Right atrium auricular region (tissue), 2 donors: Measurements from ENCODE around the gene FYTTD1. TPM values are rescaled to one million over a fixed set of nuclear protein-coding genes. Genes with fewer than 3 reads are reported as not detected.

Experiments used
- DNase-seq: peaks from one replicate; pipeline ENCODE4 v3.0.0-alpha.2; 2019; ENCODE audit warnings: low spot score
- H3K27ac ChIP-seq, 2 donors: fragments of 200-600 bp; sonication (generic); 1 replicate in 1 of 2; 2 replicates in 1 of 2; pipeline ENCODE4 v1.5.1; 2016 to 2019
- H3K27me3 ChIP-seq, 2 donors: fragments of 200-600 bp; sonication (generic); one replicate each; pipeline versions ENCODE4 v1.5.1 to v1.6.0; 2017 to 2019
- H3K36me3 ChIP-seq: fragments of 200-600 bp; sonication (generic); one replicate; pipeline ENCODE4 v1.5.1; 2016
- H3K4me1 ChIP-seq, 2 donors: fragments of 200-600 bp; sonication (generic); one replicate each; pipeline versions ENCODE4 v1.5.1 to v1.6.0; 2017 to 2019
- H3K4me3 ChIP-seq, 2 donors: fragments of 200-600 bp; sonication (generic); 1 replicate in 1 of 2; 2 replicates in 1 of 2; pipeline ENCODE4 v1.5.1; 2017 to 2019; ENCODE audit warnings: mild to moderate bottlenecking in 1 of 2, moderate library complexity in 1 of 2
- H3K9me3 ChIP-seq, 2 donors: fragments of 200-600 bp; sonication (generic); one replicate each; pipeline ENCODE4 v1.5.1; 2019
- total RNA-seq, 2 donors: library from RNA; depleted of rRNA; stranded (reverse); fragments of >200 nt; gene quantifications; one replicate each; pipeline ENCODE4 v1.1.0, GENCODE V29; 2016
- TF ChIP-seq, protein P1 (sequence below), 2 donors: fragments of 200-600 bp; sonication (generic); IDR thresholded peaks; one replicate each; pipeline ENCODE4 v1.5.1; 2019; ENCODE audit warnings: antibody characterized with exemption in 2 of 2

Gene FYTTD1
- total RNA-seq, 2 donors from 2014 or later, result 39.9 to 61.8 TPM

DNA sequence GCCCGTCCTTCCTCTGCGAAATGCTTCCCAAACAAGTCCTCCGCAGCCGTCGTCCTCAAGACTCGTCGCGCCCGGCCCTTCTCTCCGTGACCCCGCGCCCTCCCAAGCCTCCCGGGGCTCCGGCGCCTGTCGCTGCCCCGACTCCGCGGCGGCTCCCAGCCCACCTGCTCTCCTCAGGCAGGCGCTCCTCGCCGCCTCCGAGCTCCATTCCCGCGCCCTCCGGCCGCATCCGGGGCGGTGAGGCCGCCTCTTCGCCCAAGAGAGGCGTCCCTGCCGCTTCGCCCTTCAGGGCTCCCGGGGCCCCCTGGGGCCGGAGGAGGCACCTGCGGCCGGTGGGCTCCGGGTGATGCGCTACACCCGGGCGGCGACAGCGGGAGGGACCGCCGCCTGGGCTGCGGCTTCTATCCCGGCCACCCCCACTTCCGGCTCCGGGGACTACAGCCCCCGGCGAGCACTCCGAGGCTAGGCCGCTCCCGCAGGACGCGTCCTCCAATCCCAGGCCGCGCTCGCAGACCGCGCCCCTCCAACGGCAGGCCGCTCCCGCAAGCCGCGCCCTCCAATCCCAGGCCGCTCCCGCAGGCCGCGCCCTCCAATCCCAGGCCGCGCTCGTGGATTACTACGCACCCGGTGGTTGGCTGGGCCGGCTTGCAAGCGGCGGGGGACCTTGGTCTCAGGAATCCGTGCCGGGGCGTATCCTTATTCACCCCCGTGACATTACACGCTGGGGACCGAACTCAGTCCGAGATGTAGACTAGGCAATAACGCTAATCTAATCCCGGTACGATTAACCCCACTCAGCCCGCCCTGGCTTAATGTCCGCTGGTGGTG, 13.0 kb upstream of the FYTTD1 start, which contains the start of gene RUBCN:
Gene RUBCN, minus strand, starts transcription at position 414 of the 828 bp plus-strand sequence. Its CDS starts 185 bp downstream, at position 229.
- H3K27me3 ChIP-seq, result no peaks in the 10 kb centered on the region
- H3K27ac ChIP-seq, result peak within 1 kb of the TSS; percentile 83 to 87
- H3K36me3 ChIP-seq, result no peaks in the 10 kb centered on the region
- TF ChIP-seq, protein P1, sequence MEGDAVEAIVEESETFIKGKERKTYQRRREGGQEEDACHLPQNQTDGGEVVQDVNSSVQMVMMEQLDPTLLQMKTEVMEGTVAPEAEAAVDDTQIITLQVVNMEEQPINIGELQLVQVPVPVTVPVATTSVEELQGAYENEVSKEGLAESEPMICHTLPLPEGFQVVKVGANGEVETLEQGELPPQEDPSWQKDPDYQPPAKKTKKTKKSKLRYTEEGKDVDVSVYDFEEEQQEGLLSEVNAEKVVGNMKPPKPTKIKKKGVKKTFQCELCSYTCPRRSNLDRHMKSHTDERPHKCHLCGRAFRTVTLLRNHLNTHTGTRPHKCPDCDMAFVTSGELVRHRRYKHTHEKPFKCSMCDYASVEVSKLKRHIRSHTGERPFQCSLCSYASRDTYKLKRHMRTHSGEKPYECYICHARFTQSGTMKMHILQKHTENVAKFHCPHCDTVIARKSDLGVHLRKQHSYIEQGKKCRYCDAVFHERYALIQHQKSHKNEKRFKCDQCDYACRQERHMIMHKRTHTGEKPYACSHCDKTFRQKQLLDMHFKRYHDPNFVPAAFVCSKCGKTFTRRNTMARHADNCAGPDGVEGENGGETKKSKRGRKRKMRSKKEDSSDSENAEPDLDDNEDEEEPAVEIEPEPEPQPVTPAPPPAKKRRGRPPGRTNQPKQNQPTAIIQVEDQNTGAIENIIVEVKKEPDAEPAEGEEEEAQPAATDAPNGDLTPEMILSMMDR (IDR thresholded peaks at IDR 0.05), result no peak
- peak within 1 kb of the TSS; percentile 74 to 94 for H3K4me3 ChIP-seq
- peak; percentile 97 for DNase-seq
- H3K4me1 ChIP-seq, result peaks cover 0 to 22% of the 10 kb centered on the region in 2 donors
- no peaks in the 10 kb centered on the region for H3K9me3 ChIP-seq

DNA sequence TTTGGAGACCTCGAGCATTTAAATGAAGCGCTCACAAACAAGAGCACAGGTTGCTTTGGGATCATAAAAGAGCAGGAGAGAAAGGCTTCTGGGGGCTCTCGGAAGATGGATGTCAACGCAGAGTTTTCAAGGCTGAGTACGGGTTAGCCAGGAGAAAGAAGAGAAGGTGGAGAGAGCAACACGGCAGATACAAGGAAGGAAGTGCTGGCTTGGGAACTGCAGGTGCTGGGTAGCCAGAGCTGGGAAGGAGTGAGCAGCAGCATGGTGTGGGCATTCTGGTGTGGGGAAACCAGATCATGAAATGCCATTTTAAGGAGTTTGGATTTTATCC, 12.4 kb upstream of the FYTTD1 start:
- H3K9me3 ChIP-seq, result no peaks in the 10 kb centered on the region
- H3K4me3 ChIP-seq, result peak overlapping the region; percentile 74 to 94
- TF ChIP-seq, protein P1 (IDR thresholded peaks at IDR 0.05), result no peak
- no peak for DNase-seq
- peaks cover 0 to 22% of the 10 kb centered on the region in 2 donors for H3K4me1 ChIP-seq
- no peaks in the 10 kb centered on the region for H3K36me3 ChIP-seq
- H3K27me3 ChIP-seq, result no peaks in the 10 kb centered on the region
- peak overlapping the region; percentile 83 to 87 for H3K27ac ChIP-seq

DNA sequence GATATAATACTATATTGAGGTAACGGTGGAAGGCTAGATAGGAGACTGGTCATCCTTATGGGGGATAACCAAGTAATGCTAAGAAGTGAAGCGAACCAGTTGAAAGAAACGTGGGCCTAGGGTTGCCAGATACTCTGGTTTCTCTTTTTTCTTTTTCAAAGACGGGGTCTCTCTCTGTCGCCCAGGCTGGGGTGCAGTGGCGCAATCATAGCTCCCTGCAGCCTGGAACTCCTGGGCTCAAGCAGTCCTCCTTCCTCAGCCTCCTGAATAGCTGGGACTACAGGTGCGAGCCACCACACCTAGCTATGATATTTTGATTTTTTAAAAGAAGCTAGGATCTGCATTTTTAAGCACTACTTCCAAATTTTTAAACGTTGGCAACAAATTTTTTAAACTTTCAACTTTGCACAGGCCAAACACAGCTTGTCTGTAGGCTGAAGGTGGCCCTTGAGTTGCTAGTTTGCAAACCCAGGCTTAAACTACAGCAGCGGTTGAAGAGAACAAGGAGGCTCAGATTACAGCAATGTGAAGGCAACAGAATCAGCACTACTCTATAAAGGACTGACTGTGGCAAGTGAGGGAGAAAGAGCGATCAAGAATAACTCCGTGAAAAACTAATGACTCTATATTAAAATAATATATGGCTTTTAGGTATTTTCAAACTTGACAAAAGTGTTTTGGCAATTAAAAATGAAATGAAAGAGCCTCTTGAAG, 11.8 kb upstream of the FYTTD1 start:
- Histone ChIP-seq H3K27me3 (no peaks in the 10 kb centered on the region), H3K36me3 (no peaks in the 10 kb centered on the region), H3K4me3 (peak overlapping the region in 1 of 2 donors; percentile 94), H3K27ac (peak overlapping the region; percentile 83 to 87), H3K4me1 (peaks cover 0 to 22% of the 10 kb centered on the region in 2 donors), H3K9me3 (no peaks in the 10 kb centered on the region)
- peak; percentile 26 for DNase-seq
- TF ChIP-seq, protein P1 (IDR thresholded peaks at IDR 0.05), result no peak

DNA sequence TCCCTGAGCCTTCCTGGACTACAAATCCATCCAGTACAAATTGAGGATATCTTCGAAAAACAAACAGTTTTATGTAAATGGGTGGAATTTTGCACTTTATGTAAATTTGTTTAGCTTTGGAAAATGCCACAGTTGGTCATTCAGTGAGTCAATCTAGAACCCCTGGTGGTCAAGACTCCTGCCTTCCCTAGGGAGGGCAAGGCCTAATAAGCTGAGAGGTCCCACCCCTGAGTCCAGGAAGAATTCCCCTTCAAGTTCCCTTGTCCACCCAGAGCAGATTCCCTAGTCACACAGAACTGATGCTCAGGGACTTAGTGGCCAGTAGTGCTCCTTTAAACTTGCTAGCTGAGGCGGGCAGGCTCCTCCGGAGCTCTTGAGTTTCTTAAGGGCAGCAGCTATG, 6.9 kb upstream of the FYTTD1 start:
- H3K27me3 ChIP-seq, result no peaks in the 10 kb centered on the region
- H3K9me3 ChIP-seq, result no peaks in the 10 kb centered on the region
- H3K4me1 ChIP-seq, result peaks cover 0 to 19% of the 10 kb centered on the region in 2 donors
- H3K36me3 ChIP-seq, result no peaks in the 10 kb centered on the region
- H3K4me3 ChIP-seq, result no peak overlapping the region
- TF ChIP-seq, protein P1 (IDR thresholded peaks at IDR 0.05), result no peak
- no peak for DNase-seq
- H3K27ac ChIP-seq, result no peak overlapping the region

DNA sequence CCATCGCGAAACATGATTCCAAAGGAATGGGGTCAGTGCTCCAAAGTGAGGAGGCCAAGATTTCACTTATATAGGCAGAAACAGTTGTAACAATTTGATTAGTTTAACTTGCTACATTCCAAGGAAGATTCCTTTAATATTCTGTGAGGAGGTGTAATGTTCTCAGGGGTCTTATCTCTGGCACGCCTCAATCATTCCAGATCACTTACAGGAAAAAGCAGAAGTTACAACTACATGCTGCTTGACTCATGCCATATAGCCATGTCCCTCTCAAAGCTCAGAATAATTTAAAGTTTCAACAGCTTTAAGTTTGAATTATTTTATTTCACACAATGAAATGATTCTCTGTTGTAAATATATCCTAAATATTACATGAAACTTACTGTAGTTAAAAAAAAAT, 3.5 kb upstream of the FYTTD1 start:
- peaks cover 0 to 24% of the 10 kb centered on the region in 2 donors for H3K4me1 ChIP-seq
- H3K27ac ChIP-seq, result peak overlapping the region; percentile 46 to 94
- DNase-seq, result no peak
- no peaks in the 10 kb centered on the region for H3K9me3 ChIP-seq
- no peak overlapping the region for H3K4me3 ChIP-seq
- H3K27me3 ChIP-seq, result no peaks in the 10 kb centered on the region
- no peaks in the 10 kb centered on the region for H3K36me3 ChIP-seq
- TF ChIP-seq, protein P1 (IDR thresholded peaks at IDR 0.05), result no peak
